HUES48 (cell line): ENCODE measurements around the gene PIGS.

Experiments used
- H3K27ac ChIP-seq: one replicate; pipeline ENCODE4 v1.7.0; 2013; ENCODE audit warnings: low read depth, low read length, inconsistent platforms
- H3K27me3 ChIP-seq: 2 replicates; pipeline ENCODE4 v1.6.1; 2013; ENCODE audit warnings: mild to moderate bottlenecking, low read length; ENCODE audit not compliant: control insufficient read depth, insufficient read depth
- H3K36me3 ChIP-seq: 2 replicates; pipeline ENCODE4 v1.6.1; 2013; ENCODE audit warnings: low read length; ENCODE audit not compliant: control insufficient read depth, insufficient read depth
- H3K4me1 ChIP-seq: 2 replicates; pipeline ENCODE4 v1.6.1; 2013; ENCODE audit warnings: mild to moderate bottlenecking, low read length; ENCODE audit not compliant: control insufficient read depth, insufficient read depth
- H3K4me3 ChIP-seq: 2 replicates; pipeline ENCODE4 v1.5.1; 2013; ENCODE audit warnings: mild to moderate bottlenecking, low read depth, low read length
- H3K9ac ChIP-seq: 2 replicates; pipeline ENCODE4 v1.6.1; 2013; ENCODE audit warnings: mild to moderate bottlenecking, low read depth, low read length, moderate library complexity
- H3K9me3 ChIP-seq: 2 replicates; pipeline ENCODE4 v1.6.1; 2013; ENCODE audit warnings: low read length; ENCODE audit not compliant: control insufficient read depth, insufficient read depth

The PIGS gene

GRCh38 chr17:28538296-28538895 lies 32.9 kb downstream of the PIGS start:
- no peaks in the 10 kb centered on the region for H3K4me1 ChIP-seq
- no peaks in the 10 kb centered on the region for H3K36me3 ChIP-seq
- H3K9ac ChIP-seq, result no peak overlapping the region
- H3K9me3 ChIP-seq, result no peaks in the 10 kb centered on the region
- no peak overlapping the region for H3K27ac ChIP-seq
- no peaks in the 10 kb centered on the region for H3K27me3 ChIP-seq
- H3K4me3 ChIP-seq, result no peak overlapping the region

GRCh38 chr17:28537219-28537610 lies 34.1 kb downstream of the PIGS start:
- Histone ChIP-seq H3K9ac (no peak overlapping the region), H3K4me3 (no peak overlapping the region), H3K27me3 (no peaks in the 10 kb centered on the region), H3K36me3 (no peaks in the 10 kb centered on the region), H3K9me3 (no peaks in the 10 kb centered on the region), H3K4me1 (no peaks in the 10 kb centered on the region), H3K27ac (no peak overlapping the region)

- no peaks in the 10 kb centered on the region for H3K27me3 ChIP-seq
- H3K9me3 ChIP-seq, result no peaks in the 10 kb centered on the region
- H3K27ac ChIP-seq, result no peak overlapping the region
- H3K4me3 ChIP-seq, result no peak overlapping the region
- H3K4me1 ChIP-seq, result no peaks in the 10 kb centered on the region
- H3K36me3 ChIP-seq, result no peaks in the 10 kb centered on the region
- H3K9ac ChIP-seq, result no peak overlapping the region
Measured at GRCh38 chr17:28536532-28537218, 34.6 kb downstream of the PIGS start.

GRCh38 chr17:28534740-28535375 lies 36.5 kb downstream of the PIGS start:
- Histone ChIP-seq H3K27me3 (no peaks in the 10 kb centered on the region), H3K9ac (no peak overlapping the region), H3K9me3 (no peaks in the 10 kb centered on the region), H3K4me1 (no peaks in the 10 kb centered on the region), H3K27ac (no peak overlapping the region), H3K4me3 (no peak overlapping the region), H3K36me3 (no peaks in the 10 kb centered on the region)

- H3K27ac ChIP-seq, result no peak overlapping the region
- H3K36me3 ChIP-seq, result no peaks in the 10 kb centered on the region
- H3K4me1 ChIP-seq, result no peaks in the 10 kb centered on the region
- H3K9ac ChIP-seq, result no peak overlapping the region
- H3K9me3 ChIP-seq, result no peaks in the 10 kb centered on the region
- no peaks in the 10 kb centered on the region for H3K27me3 ChIP-seq
- H3K4me3 ChIP-seq, result no peak overlapping the region
Measured at GRCh38 chr17:28533091-28533807, 38.1 kb downstream of the PIGS start.

GRCh38 chr17:28532050-28532960 lies 39.0 kb downstream of the PIGS start:
- Histone ChIP-seq H3K9ac (no peak overlapping the region), H3K4me3 (no peak overlapping the region), H3K9me3 (no peaks in the 10 kb centered on the region), H3K27ac (no peak overlapping the region), H3K27me3 (no peaks in the 10 kb centered on the region), H3K36me3 (no peaks in the 10 kb centered on the region), H3K4me1 (no peaks in the 10 kb centered on the region)

- no peaks in the 10 kb centered on the region for H3K9me3 ChIP-seq
- H3K4me3 ChIP-seq, result no peak overlapping the region
- H3K36me3 ChIP-seq, result no peaks in the 10 kb centered on the region
- no peaks in the 10 kb centered on the region for H3K27me3 ChIP-seq
- no peaks in the 10 kb centered on the region for H3K4me1 ChIP-seq
- H3K27ac ChIP-seq, result no peak overlapping the region
- no peak overlapping the region for H3K9ac ChIP-seq
Measured at GRCh38 chr17:28530926-28531325, 40.4 kb downstream of the PIGS start.

GRCh38 chr17:28530250-28530649 lies 41.1 kb downstream of the PIGS start:
- Histone ChIP-seq H3K9me3 (no peaks in the 10 kb centered on the region), H3K27me3 (no peaks in the 10 kb centered on the region), H3K9ac (no peak overlapping the region), H3K4me3 (no peak overlapping the region), H3K36me3 (no peaks in the 10 kb centered on the region), H3K27ac (no peak overlapping the region), H3K4me1 (no peaks in the 10 kb centered on the region)

- Histone ChIP-seq H3K4me3 (no peak overlapping the region), H3K27me3 (no peaks in the 10 kb centered on the region), H3K4me1 (no peaks in the 10 kb centered on the region), H3K27ac (no peak overlapping the region), H3K9me3 (no peaks in the 10 kb centered on the region), H3K36me3 (no peaks in the 10 kb centered on the region), H3K9ac (no peak overlapping the region)
Measured at GRCh38 chr17:28529013-28529400, 42.3 kb downstream of the PIGS start.

- Histone ChIP-seq H3K4me3 (no peak overlapping the region), H3K36me3 (no peaks in the 10 kb centered on the region), H3K9me3 (no peaks in the 10 kb centered on the region), H3K27me3 (no peaks in the 10 kb centered on the region), H3K9ac (no peak overlapping the region), H3K4me1 (no peaks in the 10 kb centered on the region), H3K27ac (no peak overlapping the region)
Measured at GRCh38 chr17:28528327-28529012, 42.9 kb downstream of the PIGS start.
